HepG2 (cell line): Measurements from ENCODE around the gene EFCAB8. TPM values are rescaled to one million over a fixed set of nuclear protein-coding genes. Genes with fewer than 3 reads are reported as not detected.
A peak's percentile ranks its signal among the peaks of the same experiment; 100 is the strongest.

ENCODE experiments used
- DZIP1 ChIP-seq: sonication (generic); formaldehyde crosslinking; IDR thresholded peaks from 2 replicates; pipeline ENCODE4 v1.5.0; 2020; ENCODE audit warnings: mild to moderate bottlenecking, missing genetic modification reagents
- E2F1 ChIP-seq: sonication (generic); formaldehyde crosslinking; IDR thresholded peaks from 2 replicates; pipeline ENCODE4 v1.5.0; 2020; ENCODE audit warnings: missing genetic modification reagents
- ERF ChIP-seq: IDR thresholded peaks from 2 replicates; pipeline ENCODE4 v1.6.1; 2018; ENCODE audit warnings: missing biosample characterization, missing genetic modification reagents
- FOXK1 ChIP-seq: sonication (generic); formaldehyde crosslinking; IDR thresholded peaks from 2 replicates; pipeline ENCODE4 v1.4.0; 2020; ENCODE audit warnings: low read depth, missing genetic modification reagents, borderline replicate concordance
- HNRNPH1 ChIP-seq: fragments of 200-400 bp; formaldehyde crosslinking; optimal IDR thresholded peaks from 2 replicates; pipeline ENCODE3; 2017; ENCODE audit warnings: mild to moderate bottlenecking, low read depth, low read length
- HOXA9 ChIP-seq: sonication (generic); formaldehyde crosslinking; IDR thresholded peaks from 2 replicates; pipeline ENCODE4 v1.8.1; 2022; ENCODE audit warnings: missing genetic modification reagents, mild to moderate bottlenecking, moderate library complexity, borderline replicate concordance
- SOX13 ChIP-seq, 3 experiments: fragments of 450-650 bp in 1 of 3; sonication (generic) in 1 of 3; formaldehyde crosslinking in 1 of 3; IDR thresholded peaks in 2 of 3; conservative IDR thresholded peaks in 1 of 3; 2 replicates each; pipeline versions ENCODE4 v1.5.0 to v1.6.1; 2016 to 2020; ENCODE audit warnings: antibody characterized with exemption in 1 of 3, mild to moderate bottlenecking in 1 of 3, missing compliant biosample characterization in 1 of 3, missing genetic modification reagents in 1 of 3, moderate library complexity in 1 of 3
- STAT5B ChIP-seq: sonication (generic); formaldehyde crosslinking; IDR thresholded peaks from 2 replicates; pipeline ENCODE4 v1.4.0; 2020; ENCODE audit warnings: missing genetic modification reagents
- TAF15 ChIP-seq: fragments of 200-400 bp; formaldehyde crosslinking; IDR thresholded peaks from one replicate; pipeline ENCODE4 v1.6.1; 2018; ENCODE audit warnings: mild to moderate bottlenecking, low read depth, low read length; ENCODE audit not compliant: poor library complexity, severe bottlenecking
- TOE1 ChIP-seq: sonication (generic); formaldehyde crosslinking; IDR thresholded peaks from 2 replicates; pipeline ENCODE4 v1.4.0; 2020; ENCODE audit warnings: mild to moderate bottlenecking, missing genetic modification reagents
- ZBTB7B ChIP-seq: sonication (generic); formaldehyde crosslinking; IDR thresholded peaks from 2 replicates; pipeline ENCODE4 v1.4.0; 2020; ENCODE audit warnings: missing genetic modification reagents
- ZFP36L1 ChIP-seq: sonication (generic); formaldehyde crosslinking; IDR thresholded peaks from 2 replicates; pipeline ENCODE4 v1.8.0; 2022; ENCODE audit warnings: mild to moderate bottlenecking, missing genetic modification reagents, moderate library complexity
- ZFP41 ChIP-seq: sonication (generic); formaldehyde crosslinking; IDR thresholded peaks from 2 replicates; pipeline ENCODE4 v1.4.0; 2020; ENCODE audit warnings: mild to moderate bottlenecking, missing genetic modification reagents, borderline replicate concordance
- ZMYM4 ChIP-seq: sonication (generic); formaldehyde crosslinking; IDR thresholded peaks from 2 replicates; pipeline ENCODE4 v1.8.1; 2023; ENCODE audit warnings: mild to moderate bottlenecking, missing genetic modification reagents
- ZNF101 ChIP-seq: sonication (generic); formaldehyde crosslinking; IDR thresholded peaks from 2 replicates; pipeline ENCODE4 v1.4.0; 2020; ENCODE audit warnings: mild to moderate bottlenecking, low read depth, missing genetic modification reagents, borderline replicate concordance
- ZSCAN25 ChIP-seq: sonication (generic); formaldehyde crosslinking; IDR thresholded peaks from 2 replicates; pipeline ENCODE4 v1.8.0; 2022; ENCODE audit warnings: mild to moderate bottlenecking, missing genetic modification reagents
- polyA plus RNA-seq, 8 experiments: library from polyadenylated mRNA; depleted of rRNA in 3 of 8; stranded (reverse) in 7 of 8; unstranded in 1 of 8; fragments of >200 nt; fragmentation: Illumina TruSeq in 4 of 8; extraction: Trizol in 4 of 8; gene quantifications; 2 replicates each; pipeline versions ENCODE4 v1.2.1 to v1.2.3, GENCODE V29; 2011 to 2016; ENCODE audit warnings: low read depth in 4 of 8, missing spikeins in 1 of 8, mixed read lengths in 1 of 8; ENCODE audit not compliant: insufficient read depth in 1 of 8
- total RNA-seq, 5 experiments: library from RNA; depleted of rRNA; stranded (reverse); fragments of >200 nt; fragmentation: Illumina TruSeq; extraction: Trizol; gene quantifications; 2 replicates each; pipeline ENCODE4 v1.2.3, GENCODE V29; 2016; ENCODE audit warnings: low read depth in 1 of 5
- TF ChIP-seq, protein P1 (sequence below): sonication (generic); formaldehyde crosslinking; IDR thresholded peaks from 2 replicates; pipeline ENCODE4 v1.4.0; 2020; ENCODE audit warnings: missing genetic modification reagents
- TF ChIP-seq, protein P2 (sequence below): sonication (generic); formaldehyde crosslinking; IDR thresholded peaks from 2 replicates; pipeline ENCODE4 v1.4.0; 2020; ENCODE audit warnings: missing genetic modification reagents
- TF ChIP-seq, protein P3 (sequence below): sonication (generic); formaldehyde crosslinking; IDR thresholded peaks from 2 replicates; pipeline ENCODE4 v1.4.0; 2020; ENCODE audit warnings: missing genetic modification reagents

EFCAB8 gene
- total and polyA plus RNA-seq, 2 of the 13 experiments (the other 11 are each of a cell fraction or from before 2014, with no cell fraction given) = 0.15 to 0.22 TPM

DNA sequence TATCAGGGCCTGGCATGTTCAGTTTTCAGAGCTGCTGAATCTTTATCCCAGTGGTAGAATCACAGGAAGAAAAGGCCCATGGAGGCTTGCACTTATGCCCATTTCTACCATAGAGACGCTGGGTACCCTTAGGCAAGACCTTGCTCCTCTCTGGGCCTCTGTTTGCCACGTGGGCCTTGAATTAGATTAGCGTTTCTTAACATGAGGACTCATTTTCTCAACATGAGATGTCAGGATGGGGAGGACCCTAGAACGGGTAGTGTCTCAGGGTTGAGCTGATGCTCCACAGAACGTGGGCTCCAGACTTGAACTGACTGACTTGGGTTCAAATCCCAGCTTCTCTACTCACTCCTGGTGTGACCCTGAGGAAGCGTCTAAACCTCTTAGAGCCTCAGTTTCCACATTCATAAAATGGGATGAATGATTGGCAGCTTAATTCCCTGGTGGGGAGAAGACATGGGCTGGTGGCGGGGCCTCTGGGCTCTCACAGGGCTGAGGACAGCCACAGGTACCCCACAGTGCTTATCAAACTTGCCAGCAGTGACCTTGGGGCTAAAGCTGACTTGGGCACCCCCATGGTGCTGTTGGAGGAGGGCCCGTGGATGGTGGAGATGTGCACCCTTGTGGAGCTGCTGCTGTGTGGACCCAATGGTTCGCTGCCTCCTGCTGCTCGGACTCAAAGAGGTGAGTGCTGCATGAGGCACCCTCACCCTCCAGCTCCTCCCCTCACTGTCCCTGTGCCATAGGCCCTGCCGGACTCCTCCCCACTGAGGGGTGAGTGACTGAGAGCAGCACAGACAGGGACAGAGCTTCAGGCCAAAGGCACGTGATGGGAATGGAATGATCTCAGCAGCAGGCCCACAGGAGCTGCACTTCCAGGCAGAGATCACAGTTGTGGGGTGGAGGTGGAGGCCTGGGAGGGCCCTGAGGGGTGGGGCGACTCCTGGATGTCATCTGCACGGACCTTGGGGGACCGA lies 117.3 kb downstream of the EFCAB8 start (continued):
- TF ChIP-seq STAT5B (CRISPR knock-in tag) (no peak), TAF15 (no peak), DZIP1 (CRISPR knock-in tag) (no peak), FOXK1 (CRISPR knock-in tag) (no peak; the same call in 1 of the 2 replicates), HNRNPH1 (no peak), ZFP36L1 (CRISPR knock-in tag) (no peak), E2F1 (no peak), ZFP41 (CRISPR knock-in tag) (no peak), ZNF101 (CRISPR knock-in tag) (no peak), ZBTB7B (CRISPR knock-in tag) (no peak), ERF (CRISPR knock-in tag) (peak; percentile 45; the same call in 1 of the 2 replicates), TOE1 (no peak), SOX13 (IDR thresholded peaks at IDR 0.05) (no peak), SOX13 (CRISPR knock-in tag; conservative IDR thresholded peaks at IDR 0.05 in 1 of 2, IDR thresholded peaks at IDR 0.05 in 1 of 2) (peak in 1 of 2 experiments; percentile 65; a peak in 1 of 4 replicates), HOXA9 (CRISPR knock-in tag) (no peak), ZMYM4 (CRISPR knock-in tag) (peak; percentile 22; the same call in 1 of the 2 replicates), ZSCAN25 (CRISPR knock-in tag) (peak; percentile 45; the same call in 1 of the 2 replicates)
- TF ChIP-seq, protein P1, sequence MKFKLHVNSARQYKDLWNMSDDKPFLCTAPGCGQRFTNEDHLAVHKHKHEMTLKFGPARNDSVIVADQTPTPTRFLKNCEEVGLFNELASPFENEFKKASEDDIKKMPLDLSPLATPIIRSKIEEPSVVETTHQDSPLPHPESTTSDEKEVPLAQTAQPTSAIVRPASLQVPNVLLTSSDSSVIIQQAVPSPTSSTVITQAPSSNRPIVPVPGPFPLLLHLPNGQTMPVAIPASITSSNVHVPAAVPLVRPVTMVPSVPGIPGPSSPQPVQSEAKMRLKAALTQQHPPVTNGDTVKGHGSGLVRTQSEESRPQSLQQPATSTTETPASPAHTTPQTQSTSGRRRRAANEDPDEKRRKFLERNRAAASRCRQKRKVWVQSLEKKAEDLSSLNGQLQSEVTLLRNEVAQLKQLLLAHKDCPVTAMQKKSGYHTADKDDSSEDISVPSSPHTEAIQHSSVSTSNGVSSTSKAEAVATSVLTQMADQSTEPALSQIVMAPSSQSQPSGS (CRISPR knock-in tag) = 0 out of 2 replicates have a peak, but pooled peaks have one; percentile 15
- TF ChIP-seq, protein P2, sequence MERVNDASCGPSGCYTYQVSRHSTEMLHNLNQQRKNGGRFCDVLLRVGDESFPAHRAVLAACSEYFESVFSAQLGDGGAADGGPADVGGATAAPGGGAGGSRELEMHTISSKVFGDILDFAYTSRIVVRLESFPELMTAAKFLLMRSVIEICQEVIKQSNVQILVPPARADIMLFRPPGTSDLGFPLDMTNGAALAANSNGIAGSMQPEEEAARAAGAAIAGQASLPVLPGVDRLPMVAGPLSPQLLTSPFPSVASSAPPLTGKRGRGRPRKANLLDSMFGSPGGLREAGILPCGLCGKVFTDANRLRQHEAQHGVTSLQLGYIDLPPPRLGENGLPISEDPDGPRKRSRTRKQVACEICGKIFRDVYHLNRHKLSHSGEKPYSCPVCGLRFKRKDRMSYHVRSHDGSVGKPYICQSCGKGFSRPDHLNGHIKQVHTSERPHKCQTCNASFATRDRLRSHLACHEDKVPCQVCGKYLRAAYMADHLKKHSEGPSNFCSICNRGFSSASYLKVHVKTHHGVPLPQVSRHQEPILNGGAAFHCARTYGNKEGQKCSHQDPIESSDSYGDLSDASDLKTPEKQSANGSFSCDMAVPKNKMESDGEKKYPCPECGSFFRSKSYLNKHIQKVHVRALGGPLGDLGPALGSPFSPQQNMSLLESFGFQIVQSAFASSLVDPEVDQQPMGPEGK (CRISPR knock-in tag) = peak; percentile 76
- TF ChIP-seq, protein P3, sequence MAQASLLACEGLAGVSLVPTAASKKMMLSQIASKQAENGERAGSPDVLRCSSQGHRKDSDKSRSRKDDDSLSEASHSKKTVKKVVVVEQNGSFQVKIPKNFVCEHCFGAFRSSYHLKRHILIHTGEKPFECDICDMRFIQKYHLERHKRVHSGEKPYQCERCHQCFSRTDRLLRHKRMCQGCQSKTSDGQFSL (CRISPR knock-in tag) = no peak
